Effector memory CD4-positive, alpha-beta T cell (primary cell): ENCODE results near the gene EARS2.
A peak's percentile ranks its signal among the peaks of the same experiment; 100 is the strongest.

Experiments
- DNase-seq, 3 donors: peaks; one replicate each; pipeline ENCODE4 v3.0.0-alpha.2; 2020
- H3K27ac ChIP-seq: 2 replicates; pipeline ENCODE4 v1.7.0; 2013; ENCODE audit warnings: mild to moderate bottlenecking, low read length, moderate library complexity; ENCODE audit not compliant: insufficient read depth, poor library complexity, severe bottlenecking
- H3K27me3 ChIP-seq: replicated peaks from 2 replicates; pipeline ENCODE4 v1.7.0; 2013; ENCODE audit warnings: mild to moderate bottlenecking, low read length; ENCODE audit not compliant: insufficient read depth, control insufficient read depth, poor library complexity, severe bottlenecking
- H3K36me3 ChIP-seq: 2 replicates; pipeline ENCODE4 v1.7.0; 2013; ENCODE audit warnings: mild to moderate bottlenecking, low read length, moderate library complexity; ENCODE audit not compliant: control insufficient read depth, insufficient read depth
- H3K4me1 ChIP-seq: 2 replicates; pipeline ENCODE4 v1.7.0; 2013; ENCODE audit warnings: low read length, mild to moderate bottlenecking; ENCODE audit not compliant: control insufficient read depth, insufficient read depth, poor library complexity, severe bottlenecking
- H3K4me3 ChIP-seq: 2 replicates; pipeline ENCODE4 v1.7.0; 2013; ENCODE audit warnings: low read length, low read depth, mild to moderate bottlenecking; ENCODE audit not compliant: insufficient read depth, poor library complexity, severe bottlenecking
- H3K9me3 ChIP-seq: 2 replicates; pipeline ENCODE4 v1.7.0; 2013; ENCODE audit warnings: mild to moderate bottlenecking, low read length, moderate library complexity; ENCODE audit not compliant: control insufficient read depth
- total RNA-seq, 3 donors: gene quantifications; one replicate each; lab custom pipeline; 2026; lab: John Stamatoyannopoulos, UW

The EARS2 gene
- total RNA-seq: 10.9 to 14.7 (median 14.4) reads per million in 3 donors

DNA sequence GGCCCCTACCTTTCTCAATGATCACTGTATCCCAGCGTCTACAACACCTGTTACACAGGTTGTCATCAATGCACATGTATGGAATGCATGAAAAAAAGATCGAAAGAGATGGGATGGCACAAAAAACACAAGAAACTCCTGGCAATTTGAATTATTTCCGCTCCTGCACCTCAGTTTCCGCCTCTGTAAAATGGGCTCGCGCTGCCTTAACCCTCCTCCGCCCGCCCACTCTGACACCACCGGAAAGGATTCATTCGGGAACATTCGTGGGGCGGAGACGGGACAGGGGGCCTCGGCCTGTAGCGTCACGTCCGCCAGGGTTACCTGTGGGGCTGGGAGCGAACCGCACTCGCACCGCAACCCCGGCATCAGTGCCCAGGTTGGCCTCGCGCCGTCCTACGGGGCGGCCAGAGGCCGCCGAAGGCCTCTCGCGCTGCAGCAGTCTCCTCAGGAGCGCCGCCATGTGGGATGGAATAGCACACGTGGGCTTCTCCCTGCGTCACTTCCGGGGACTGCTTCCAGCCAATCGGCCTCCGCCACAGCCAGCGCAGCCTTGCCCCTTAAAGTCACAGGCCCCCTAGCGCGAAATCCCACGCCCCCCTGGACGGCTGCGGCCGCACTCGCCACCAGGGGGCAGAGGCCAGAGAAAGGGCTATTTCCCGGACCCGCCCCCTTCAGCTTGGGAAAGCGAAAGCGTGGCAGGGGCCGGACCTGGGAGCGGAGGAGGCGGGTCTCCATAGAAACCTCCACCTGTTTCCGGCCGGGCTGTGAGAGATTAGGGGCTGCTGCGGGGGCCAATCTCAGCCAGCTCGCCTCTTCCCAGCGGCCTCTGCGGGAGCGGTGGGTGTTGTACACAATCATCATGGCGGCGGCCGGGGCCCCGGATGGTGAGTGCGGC, at the start of gene EARS2, which contains the start of gene UBFD1:
Gene EARS2, minus strand, starts transcription at position 470 of the 898 bp plus-strand sequence. Its CDS starts 7 bp downstream, at position 463.
Gene UBFD1, plus strand, starts transcription at position 847 of the 898 bp plus-strand sequence. Its CDS starts 16 bp downstream, at position 863.
- H3K27ac ChIP-seq: peak within 1 kb of the TSS; percentile 80
- DNase-seq: peak; percentile 89 to 91 (median 91)
- peak within 1 kb of the TSS; percentile 78 for H3K4me3 ChIP-seq
- H3K27me3 ChIP-seq: no peaks in the 10 kb centered on the region
- H3K4me1 ChIP-seq: peaks cover 13% of the 10 kb centered on the region
- no peaks in the 10 kb centered on the region for H3K9me3 ChIP-seq
- peaks cover 6% of the 10 kb centered on the region for H3K36me3 ChIP-seq

DNA sequence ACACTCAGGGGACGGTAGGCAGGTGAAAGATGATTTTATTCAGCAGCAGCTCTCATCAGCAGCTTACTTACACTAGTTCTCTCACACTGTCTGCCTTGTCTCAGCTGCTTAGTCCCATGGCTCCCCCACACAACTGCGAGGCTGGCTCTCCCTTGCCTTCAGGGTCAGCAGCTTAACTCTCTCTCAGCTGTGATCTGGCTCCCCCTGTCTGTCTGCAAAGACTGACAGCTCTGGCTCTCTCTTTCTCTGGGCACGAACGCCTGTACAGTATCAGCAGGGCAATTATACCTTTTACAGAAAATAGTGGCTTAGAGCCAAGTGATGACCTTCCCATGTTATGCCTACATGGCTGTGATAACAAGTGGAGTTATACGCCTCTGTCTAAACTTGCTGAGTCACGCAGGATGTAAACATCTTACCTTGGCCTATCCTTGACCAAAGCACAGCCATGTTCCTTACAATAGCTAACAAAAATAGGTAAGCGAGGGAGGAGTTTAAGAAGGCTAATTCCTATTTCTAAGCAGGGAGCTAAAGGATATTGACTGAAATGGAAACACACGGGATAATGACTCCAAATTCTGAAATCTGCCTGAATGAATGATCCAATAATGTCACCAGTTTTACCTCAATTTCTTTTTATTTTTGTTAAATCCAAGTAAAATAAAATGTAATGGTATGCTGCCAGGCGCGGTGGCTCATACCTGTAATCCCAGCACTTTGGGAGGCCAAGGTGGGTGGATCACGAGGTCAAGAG, 40.0 kb upstream of the EARS2 start:
- DNase-seq: no peak
- Histone ChIP-seq H3K27me3 (no peaks in the 10 kb centered on the region), H3K36me3 (peaks cover 14% of the 10 kb centered on the region), H3K27ac (no peak overlapping the region), H3K4me1 (peaks cover 5% of the 10 kb centered on the region), H3K4me3 (no peak overlapping the region), H3K9me3 (no peaks in the 10 kb centered on the region)

DNA sequence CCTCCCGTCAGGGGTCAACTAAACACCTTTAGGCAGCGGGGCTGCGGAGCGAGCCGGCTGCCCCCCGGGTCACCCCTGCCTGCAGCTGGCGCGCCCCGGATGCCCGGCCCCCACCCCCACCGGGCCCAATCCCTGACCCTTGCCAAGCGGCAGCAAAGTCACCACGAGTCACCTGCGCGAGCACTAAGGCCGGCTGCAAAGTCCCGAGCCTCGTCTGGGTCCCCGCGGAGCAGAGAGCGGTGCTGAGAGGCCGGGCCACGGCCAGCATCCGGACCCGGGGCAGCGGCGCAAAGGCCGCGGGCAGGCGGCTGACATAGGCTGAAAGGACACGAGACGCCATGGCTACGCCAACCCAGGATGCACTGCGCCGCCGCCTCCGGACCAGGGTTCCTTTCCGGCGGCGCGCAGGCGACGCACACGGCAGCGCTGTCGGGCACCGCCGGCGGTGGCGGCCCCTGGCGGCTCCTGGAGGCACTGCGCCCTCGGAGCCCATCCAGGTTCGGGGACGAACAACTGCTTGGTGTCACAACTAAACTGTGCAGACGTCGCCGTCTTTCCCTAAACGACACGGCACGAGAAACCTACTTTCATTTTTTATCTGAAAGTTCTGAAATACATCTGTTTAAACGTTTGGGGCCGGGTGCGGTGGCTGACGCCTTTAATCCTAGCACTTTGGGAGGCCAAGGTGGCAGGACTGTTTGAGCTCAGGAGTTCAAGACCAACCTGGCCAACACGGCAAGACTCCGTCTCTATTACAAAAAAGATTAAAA, 39.0 kb upstream of the EARS2 start, which contains the start of gene NDUFAB1:
Gene NDUFAB1, minus strand, starts transcription at position 366 of the 770 bp plus-strand sequence. Its CDS starts 26 bp downstream, at position 340.
- H3K4me3 ChIP-seq: peak within 1 kb of the TSS; percentile 97
- H3K36me3 ChIP-seq: peaks cover 24% of the 10 kb centered on the region
- no peaks in the 10 kb centered on the region for H3K27me3 ChIP-seq
- H3K4me1 ChIP-seq: peaks cover 5% of the 10 kb centered on the region
- peak; percentile 75 to 82 (median 80) for DNase-seq
- peak within 1 kb of the TSS; percentile 83 for H3K27ac ChIP-seq
- no peaks in the 10 kb centered on the region for H3K9me3 ChIP-seq

DNA sequence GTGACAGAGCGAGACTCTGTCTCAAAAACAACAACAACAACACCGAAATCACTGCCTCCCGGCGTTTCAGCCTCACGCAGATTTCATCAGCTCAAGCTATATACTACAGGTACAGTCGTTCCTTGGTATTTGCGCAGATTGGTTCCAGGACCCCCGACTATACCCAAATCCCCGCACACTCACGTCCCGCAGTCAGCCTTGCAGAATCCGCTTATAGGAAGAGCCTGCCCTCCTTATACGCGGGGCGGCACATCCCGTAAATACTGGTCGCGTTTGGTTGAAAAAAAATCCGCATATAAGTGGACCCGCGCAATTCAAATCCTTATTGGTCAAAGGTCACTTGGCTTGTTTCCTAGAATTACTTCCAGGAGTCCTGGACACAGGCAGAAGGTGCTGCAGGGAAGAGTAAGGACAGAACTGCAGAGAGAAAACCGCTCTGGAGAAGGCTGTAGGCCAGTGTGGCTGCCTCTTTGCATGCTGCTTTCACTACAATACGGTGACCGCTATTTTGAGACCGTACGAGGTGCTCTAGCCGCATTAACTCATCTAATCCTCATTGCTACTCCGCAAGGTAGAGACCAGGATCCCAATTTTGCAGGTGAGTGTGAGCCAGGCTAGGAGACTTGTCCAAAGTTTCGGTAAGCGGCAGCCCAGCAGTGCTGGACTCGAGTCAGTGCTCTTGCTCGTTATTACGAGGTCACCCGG, 38.2 kb upstream of the EARS2 start:
- Histone ChIP-seq H3K27ac (peak overlapping the region; percentile 83), H3K36me3 (peaks cover 31% of the 10 kb centered on the region)

DNA sequence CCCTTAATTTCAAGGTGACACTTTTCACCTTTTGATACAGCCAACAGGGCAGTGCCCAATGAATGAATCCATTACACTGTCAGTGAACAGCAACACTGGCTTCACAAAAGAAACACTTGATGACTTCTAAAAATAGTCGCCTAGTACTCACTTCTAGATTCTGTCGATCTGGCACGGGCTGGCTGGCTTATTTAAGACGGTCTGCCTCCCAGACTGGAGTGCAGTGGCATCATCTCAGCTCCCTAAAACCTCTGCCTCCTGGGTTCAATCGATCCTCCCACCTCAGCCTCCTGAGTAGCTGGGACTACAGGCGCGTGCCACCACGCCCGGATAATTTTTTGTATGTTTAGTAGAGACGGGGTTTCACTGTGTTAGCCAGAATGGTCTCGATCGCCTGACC, 37.0 kb upstream of the EARS2 start:
- H3K4me1 ChIP-seq: peaks cover 5% of the 10 kb centered on the region
- no peak overlapping the region for H3K27ac ChIP-seq
- no peak overlapping the region for H3K4me3 ChIP-seq
- no peaks in the 10 kb centered on the region for H3K9me3 ChIP-seq
- no peaks in the 10 kb centered on the region for H3K27me3 ChIP-seq
- DNase-seq: no peak
- H3K36me3 ChIP-seq: peaks cover 40% of the 10 kb centered on the region

More for the DNA sequence above, 38.2 kb upstream of the EARS2 start:
- Histone ChIP-seq H3K4me3 (peak overlapping the region; percentile 97), H3K27me3 (no peaks in the 10 kb centered on the region), H3K4me1 (peaks cover 5% of the 10 kb centered on the region), H3K9me3 (no peaks in the 10 kb centered on the region)
- no peak for DNase-seq

DNA sequence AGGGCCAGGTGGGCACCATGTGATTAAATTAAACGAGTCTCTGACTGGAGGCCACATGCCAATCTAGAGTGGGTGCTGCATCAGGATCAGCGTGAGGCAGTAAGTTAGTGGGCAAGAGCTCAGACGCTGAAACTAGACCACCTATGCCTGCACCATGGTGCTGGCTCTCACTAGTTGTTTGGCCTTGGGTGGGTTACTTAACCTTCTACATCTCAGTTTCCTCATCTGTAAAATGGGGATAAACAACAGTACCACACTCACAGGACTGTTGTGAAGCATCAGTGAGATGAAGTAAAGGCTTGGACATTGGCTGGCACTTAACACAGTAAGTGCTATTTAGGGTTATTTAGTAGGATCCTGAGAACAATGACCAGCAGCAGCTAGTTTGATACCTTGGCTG, 33.0 kb upstream of the EARS2 start:
- Histone ChIP-seq H3K4me3 (no peak overlapping the region), H3K9me3 (no peaks in the 10 kb centered on the region), H3K27ac (no peak overlapping the region), H3K4me1 (peaks cover under 1% of the 10 kb centered on the region), H3K36me3 (peaks cover 72% of the 10 kb centered on the region), H3K27me3 (no peaks in the 10 kb centered on the region)
- DNase-seq: no peak

DNA sequence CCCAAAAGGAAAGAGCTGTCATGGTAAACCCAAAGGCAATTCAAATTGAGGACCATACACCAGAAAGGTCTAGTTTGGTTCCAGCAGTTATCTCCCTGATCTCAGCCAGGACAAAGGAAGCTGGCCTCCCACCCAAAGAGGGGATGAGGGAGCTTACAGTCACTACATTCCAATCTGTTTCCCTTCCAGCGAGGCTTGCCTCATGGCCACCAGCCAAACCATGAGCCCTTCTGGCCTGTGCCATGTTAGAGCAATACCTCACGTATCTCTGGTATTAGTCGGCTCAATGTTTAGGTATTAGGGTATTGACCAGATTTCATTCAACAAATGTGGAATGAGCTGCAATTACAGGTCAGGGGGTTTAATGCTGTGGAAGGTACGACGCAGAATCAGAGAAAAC, 30.6 kb upstream of the EARS2 start:
- no peak overlapping the region for H3K4me3 ChIP-seq
- no peaks in the 10 kb centered on the region for H3K9me3 ChIP-seq
- no peak for DNase-seq
- no peak overlapping the region for H3K27ac ChIP-seq
- peaks cover 74% of the 10 kb centered on the region for H3K36me3 ChIP-seq
- H3K27me3 ChIP-seq: no peaks in the 10 kb centered on the region
- H3K4me1 ChIP-seq: no peaks in the 10 kb centered on the region

DNA sequence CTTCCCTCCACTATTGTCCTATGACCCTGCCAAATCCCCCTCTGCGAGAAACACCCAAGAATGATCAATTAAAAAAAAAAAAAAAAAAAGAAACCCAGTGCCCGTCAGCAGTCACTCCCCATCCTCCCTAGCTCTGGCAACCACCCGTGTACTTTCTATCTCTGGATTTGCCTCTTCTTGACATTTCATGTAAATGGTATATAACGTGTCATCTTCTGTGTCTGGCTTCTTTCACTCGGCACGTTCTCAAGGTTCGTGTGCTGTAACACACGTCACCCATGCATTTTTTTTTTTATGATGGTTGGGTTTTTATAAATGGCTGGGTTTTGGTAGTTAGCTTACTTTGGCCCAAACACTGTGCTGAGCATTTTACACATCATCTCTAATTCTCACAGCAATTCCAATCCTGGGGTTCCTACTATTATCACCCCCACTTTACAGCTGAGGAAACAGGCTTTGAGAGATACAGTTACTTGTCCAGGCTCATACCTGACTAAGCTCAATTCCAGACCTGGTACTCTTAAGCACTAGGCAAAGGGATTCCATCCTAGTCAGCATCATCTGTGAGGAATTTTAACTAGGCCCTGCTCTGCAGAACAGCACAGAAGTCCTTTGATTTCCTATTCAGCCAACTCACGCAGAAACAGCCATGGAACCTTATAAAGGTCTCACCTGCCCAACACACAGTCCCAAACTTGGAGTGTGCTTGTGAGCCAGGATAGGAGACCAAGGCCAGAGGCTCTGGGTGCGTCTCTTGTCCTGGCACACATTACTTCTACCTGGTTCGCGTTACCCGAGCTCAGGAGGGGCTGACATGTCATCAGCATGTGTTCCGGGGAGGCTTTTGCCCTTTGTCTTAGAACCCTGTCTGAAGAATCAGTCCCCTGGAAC, 27.3 kb upstream of the EARS2 start:
- H3K4me3 ChIP-seq: no peak overlapping the region
- H3K27ac ChIP-seq: no peak overlapping the region
- DNase-seq: no peak
- no peaks in the 10 kb centered on the region for H3K4me1 ChIP-seq
- H3K36me3 ChIP-seq: peaks cover 61% of the 10 kb centered on the region
- H3K9me3 ChIP-seq: no peaks in the 10 kb centered on the region
- H3K27me3 ChIP-seq: no peaks in the 10 kb centered on the region
